Neuronal stem cell (in vitro differentiated cells): Measurements from ENCODE around the gene SIPA1.

Experiments
- DNase-seq: peaks from one replicate; pipeline ENCODE4 v3.0.0-alpha.2; 2013; ENCODE audit warnings: low spot score
- H2AFZ ChIP-seq: one replicate; pipeline ENCODE4 v1.6.1; 2013; ENCODE audit warnings: mild to moderate bottlenecking, low read length, inconsistent platforms
- H2AK5ac ChIP-seq: 2 replicates; pipeline ENCODE4 v1.6.1; 2013; ENCODE audit warnings: low read depth, mild to moderate bottlenecking, inconsistent platforms, low read length, moderate library complexity, mixed read lengths
- H2BK120ac ChIP-seq: 2 replicates; pipeline ENCODE4 v1.6.1; 2013; ENCODE audit warnings: low read depth, mild to moderate bottlenecking, inconsistent platforms, low read length, moderate library complexity, mixed read lengths
- H2BK12ac ChIP-seq: one replicate; pipeline ENCODE4 v1.6.1; 2013; ENCODE audit warnings: low read length, inconsistent platforms
- H2BK15ac ChIP-seq: 2 replicates; pipeline ENCODE4 v1.6.1; 2013; ENCODE audit warnings: mild to moderate bottlenecking, low read length, inconsistent platforms, mixed read lengths
- H2BK5ac ChIP-seq: one replicate; pipeline ENCODE4 v1.6.1; 2013; ENCODE audit warnings: inconsistent platforms, mild to moderate bottlenecking, low read length, moderate library complexity
- H3K14ac ChIP-seq: one replicate; pipeline ENCODE4 v1.6.1; 2013; ENCODE audit warnings: low read length, inconsistent platforms
- H3K18ac ChIP-seq: 2 replicates; pipeline ENCODE4 v1.6.1; 2013; ENCODE audit warnings: low read length, inconsistent platforms
- H3K23ac ChIP-seq: 2 replicates; pipeline ENCODE4 v1.6.1; 2013; ENCODE audit warnings: low read depth, mild to moderate bottlenecking, mixed read lengths, low read length, inconsistent platforms; ENCODE audit not compliant: poor library complexity
- H3K27ac ChIP-seq: replicated peaks from 3 replicates; pipeline ENCODE4 v1.5.1; 2013; ENCODE audit warnings: low read length, inconsistent platforms
- H3K27me3 ChIP-seq, 3 experiments: 2 replicates each; pipeline ENCODE4 v1.6.1; 2013; ENCODE audit warnings: low read length in 3 of 3, mild to moderate bottlenecking in 2 of 3, inconsistent platforms in 1 of 3, low read depth in 1 of 3, mixed read lengths in 1 of 3, moderate library complexity in 1 of 3; ENCODE audit not compliant: control insufficient read depth in 3 of 3, insufficient read depth in 3 of 3
- H3K36me3 ChIP-seq, 2 donors: replicated peaks in 1 of 2; 2 replicates each; pipeline ENCODE4 v1.6.1; 2013; ENCODE audit warnings: low read length in 2 of 2; ENCODE audit not compliant: control insufficient read depth in 2 of 2, insufficient read depth in 2 of 2
- H3K4ac ChIP-seq: 2 replicates; pipeline ENCODE4 v1.6.1; 2013; ENCODE audit warnings: inconsistent platforms, mild to moderate bottlenecking, low read length, moderate library complexity
- H3K4me1 ChIP-seq, 2 donors: 1 replicate in 1 of 2; 2 replicates in 1 of 2; pipeline ENCODE4 v1.6.1; 2013; ENCODE audit warnings: low read length in 2 of 2, low read depth in 1 of 2; ENCODE audit not compliant: control insufficient read depth in 2 of 2, insufficient read depth in 1 of 2
- H3K4me2 ChIP-seq: one replicate; pipeline ENCODE4 v1.6.1; 2013; ENCODE audit warnings: mild to moderate bottlenecking, low read length, inconsistent platforms; ENCODE audit not compliant: insufficient read depth, poor library complexity, severe bottlenecking
- H3K4me3 ChIP-seq, 2 donors: 2 replicates each; pipeline ENCODE4 v1.5.1; 2013; ENCODE audit warnings: low read length in 2 of 2, mild to moderate bottlenecking in 2 of 2, inconsistent platforms in 1 of 2, moderate library complexity in 1 of 2
- H3K79me1 ChIP-seq: one replicate; pipeline ENCODE4 v1.6.1; 2013; ENCODE audit warnings: low read depth, mild to moderate bottlenecking, inconsistent platforms, low read length, moderate library complexity
- H3K9ac ChIP-seq: one replicate; pipeline ENCODE4 v1.6.1; 2013; ENCODE audit warnings: mild to moderate bottlenecking, low read depth, low read length, inconsistent platforms; ENCODE audit not compliant: poor library complexity
- H3K9me3 ChIP-seq, 2 donors: replicated peaks in 1 of 2; 2 replicates each; pipeline versions ENCODE3 to v1.6.1; 2013; ENCODE audit warnings: low read length in 2 of 2, mild to moderate bottlenecking in 2 of 2, inconsistent platforms in 1 of 2, low read depth in 1 of 2, mixed read lengths in 1 of 2, moderate library complexity in 1 of 2; ENCODE audit not compliant: control insufficient read depth in 2 of 2, insufficient read depth in 1 of 2
- H4K8ac ChIP-seq: one replicate; pipeline ENCODE4 v1.6.1; 2013; ENCODE audit warnings: low read depth, mild to moderate bottlenecking, inconsistent platforms, low read length, moderate library complexity
- H4K91ac ChIP-seq: one replicate; pipeline ENCODE4 v1.6.1; 2013; ENCODE audit warnings: low read length, low read depth, mild to moderate bottlenecking, inconsistent platforms; ENCODE audit not compliant: poor library complexity
- WGBS, 2 donors: extraction: QIAGEN DNeasy Blood & Tissue Kit; methylation state at CpG; one replicate each; pipeline ENCODE4 v1.1.7; 2013; ENCODE audit warnings: missing lambda C conversion rate in 2 of 2, mixed read lengths in 1 of 2; ENCODE audit not compliant: insufficient read length in 2 of 2, insufficient replicate concordance in 1 of 2; ENCODE audit errors: extremely low coverage in 2 of 2; 5-methylcytosine and 5-hydroxymethylcytosine counted together

SIPA1 gene

GRCh38 chr11:65662247-65662798, 24.4 kb downstream of the SIPA1 start:
- H3K4me3 ChIP-seq = peak overlapping the region; percentile 88 to 96
- H2AK5ac ChIP-seq = peak overlapping the region; percentile 77
- H3K79me1 ChIP-seq = peaks cover 6% of the 10 kb centered on the region
- peak overlapping the region; percentile 67 for H3K23ac ChIP-seq
- H2BK120ac ChIP-seq = no peak overlapping the region
- peak overlapping the region; percentile 75 for H3K4me2 ChIP-seq
- H3K4me1 ChIP-seq = peaks cover 6 to 8% of the 10 kb centered on the region in 2 donors
- no peak overlapping the region for H4K91ac ChIP-seq
- WGBS, 2 donors = no CpG with 5 or more reads among the region's 29 CpGs
- H3K9ac ChIP-seq = peak overlapping the region; percentile 95
- no peak overlapping the region for H4K8ac ChIP-seq
- H2BK5ac ChIP-seq = peak overlapping the region; percentile 98
- H3K27me3 ChIP-seq = no peaks in the 10 kb centered on the region
- H3K9me3 ChIP-seq = peaks cover 0 to 2% of the 10 kb centered on the region in 2 donors
- H3K14ac ChIP-seq = peak overlapping the region; percentile 56
- no peak for DNase-seq
- H3K36me3 ChIP-seq = peaks cover 29 to 42% of the 10 kb centered on the region in 2 donors
- peak overlapping the region; percentile 85 for H3K18ac ChIP-seq
- peak overlapping the region; percentile 37 for H2BK15ac ChIP-seq
- H2BK12ac ChIP-seq = no peak overlapping the region
- H3K27ac ChIP-seq = no peak overlapping the region
- peak overlapping the region; percentile 95 for H2AFZ ChIP-seq
- H3K4ac ChIP-seq = peak overlapping the region; percentile 38

GRCh38 chr11:65662799-65663638, 25.1 kb downstream of the SIPA1 start, which contains the start of gene RELA:
RELA (minus strand) TSS chr11:65662916; CDS start chr11:65662832, 84 bp downstream.
- H2BK15ac ChIP-seq = peak within 1 kb of the TSS; percentile 37
- H4K91ac ChIP-seq = no peak within 1 kb of the TSS
- no peaks in the 10 kb centered on the region for H3K27me3 ChIP-seq
- H3K4me3 ChIP-seq = peak within 1 kb of the TSS; percentile 88 to 96
- peak within 1 kb of the TSS; percentile 61 for H2BK120ac ChIP-seq
- H2BK12ac ChIP-seq = no peak within 1 kb of the TSS
- peaks cover 0 to 2% of the 10 kb centered on the region in 2 donors for H3K9me3 ChIP-seq
- WGBS, 2 donors = no CpG with 5 or more reads among the region's 91 CpGs
- peak within 1 kb of the TSS; percentile 89 for H3K14ac ChIP-seq
- DNase-seq = peak; percentile 89
- peaks cover 23 to 35% of the 10 kb centered on the region in 2 donors for H3K36me3 ChIP-seq
- H2AFZ ChIP-seq = peak within 1 kb of the TSS; percentile 95
- H2AK5ac ChIP-seq = peak within 1 kb of the TSS; percentile 90
- H3K4ac ChIP-seq = peak within 1 kb of the TSS; percentile 38
- H2BK5ac ChIP-seq = peak within 1 kb of the TSS; percentile 98
- peaks cover 6% of the 10 kb centered on the region for H3K79me1 ChIP-seq
- peak within 1 kb of the TSS; percentile 95 for H3K27ac ChIP-seq
- peak within 1 kb of the TSS; percentile 96 for H3K4me2 ChIP-seq
- no peak within 1 kb of the TSS for H4K8ac ChIP-seq
- H3K23ac ChIP-seq = peak within 1 kb of the TSS; percentile 85
- peak within 1 kb of the TSS; percentile 90 for H3K18ac ChIP-seq
- peaks cover 6 to 8% of the 10 kb centered on the region in 2 donors for H3K4me1 ChIP-seq
- H3K9ac ChIP-seq = peak within 1 kb of the TSS; percentile 95

GRCh38 chr11:65663639-65664200, 25.8 kb downstream of the SIPA1 start:
- Histone ChIP-seq H3K4me3 (peak overlapping the region; percentile 88 to 96), H2BK5ac (peak overlapping the region; percentile 98), H2BK15ac (no peak overlapping the region), H3K9me3 (peaks cover 0 to 2% of the 10 kb centered on the region in 2 donors), H2AFZ (peak overlapping the region; percentile 95), H3K4me2 (peak overlapping the region; percentile 96), H4K91ac (no peak overlapping the region), H2BK12ac (no peak overlapping the region), H3K27me3 (no peaks in the 10 kb centered on the region), H3K36me3 (peaks cover 18 to 28% of the 10 kb centered on the region in 2 donors), H3K18ac (peak overlapping the region; percentile 90), H3K27ac (peak overlapping the region; percentile 95), H3K9ac (peak overlapping the region; percentile 86), H2AK5ac (peak overlapping the region; percentile 90), H3K14ac (peak overlapping the region; percentile 89), H4K8ac (no peak overlapping the region), H3K79me1 (peaks cover 4% of the 10 kb centered on the region), H2BK120ac (peak overlapping the region; percentile 61), H3K4ac (no peak overlapping the region), H3K23ac (peak overlapping the region; percentile 85), H3K4me1 (peaks cover 6 to 8% of the 10 kb centered on the region in 2 donors)
- DNase-seq = no peak
- no CpG with 5 or more reads among the region's 15 CpGs for WGBS, 2 donors
